Measurements from ENCODE around the gene ZDHHC7.

ZDHHC7 gene

DNA sequence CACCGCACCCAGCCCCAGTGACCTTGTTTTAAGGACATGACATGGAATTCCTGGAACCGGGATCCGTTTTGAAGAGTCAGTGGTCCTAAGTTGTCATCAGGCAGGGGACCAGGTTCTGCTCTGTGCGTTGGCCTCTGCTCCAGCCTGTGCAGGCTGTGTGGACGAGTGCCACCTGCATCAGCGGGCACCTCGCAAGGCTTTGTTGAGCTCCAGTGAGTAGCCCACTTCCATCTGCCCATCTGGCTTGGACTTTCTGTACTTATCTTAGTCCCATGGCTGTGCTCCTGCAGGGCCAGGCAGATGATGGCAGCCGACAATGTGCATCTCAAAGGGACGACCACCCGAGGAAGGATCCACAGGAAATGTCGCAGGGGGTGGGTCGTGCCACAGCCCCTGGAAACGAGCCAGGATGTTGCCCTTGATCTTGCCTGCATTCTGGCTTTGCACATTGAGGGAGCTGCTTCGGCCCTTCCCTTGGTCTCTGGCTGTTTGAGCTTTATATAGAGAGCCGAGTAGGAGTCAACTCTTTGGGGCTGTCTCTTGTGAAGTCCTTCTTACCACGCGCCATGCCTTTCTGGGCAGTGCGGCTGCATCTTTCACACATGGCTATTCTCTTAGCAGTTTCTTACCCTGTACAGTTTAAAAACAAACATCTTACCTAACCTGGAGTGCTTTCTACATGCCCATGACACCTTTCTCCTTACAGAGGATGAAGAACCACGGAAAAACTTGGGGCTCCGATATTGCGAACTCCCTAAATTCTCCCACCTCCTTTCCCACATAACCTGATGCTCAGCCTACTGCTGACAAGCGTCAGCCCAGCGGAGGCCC, 34.5 kb upstream of the ZDHHC7 start:
- Histone ChIP-seq H3K36me3 (replicated peaks) (no peaks in the 10 kb centered on the region), H3K27me3 (replicated peaks) (no peaks in the 10 kb centered on the region), H3K4me3 (ENCODE audit: low read depth, low read length) (no peak overlapping the region), H3K27ac (no peak overlapping the region)
- TF ChIP-seq, protein P1, sequence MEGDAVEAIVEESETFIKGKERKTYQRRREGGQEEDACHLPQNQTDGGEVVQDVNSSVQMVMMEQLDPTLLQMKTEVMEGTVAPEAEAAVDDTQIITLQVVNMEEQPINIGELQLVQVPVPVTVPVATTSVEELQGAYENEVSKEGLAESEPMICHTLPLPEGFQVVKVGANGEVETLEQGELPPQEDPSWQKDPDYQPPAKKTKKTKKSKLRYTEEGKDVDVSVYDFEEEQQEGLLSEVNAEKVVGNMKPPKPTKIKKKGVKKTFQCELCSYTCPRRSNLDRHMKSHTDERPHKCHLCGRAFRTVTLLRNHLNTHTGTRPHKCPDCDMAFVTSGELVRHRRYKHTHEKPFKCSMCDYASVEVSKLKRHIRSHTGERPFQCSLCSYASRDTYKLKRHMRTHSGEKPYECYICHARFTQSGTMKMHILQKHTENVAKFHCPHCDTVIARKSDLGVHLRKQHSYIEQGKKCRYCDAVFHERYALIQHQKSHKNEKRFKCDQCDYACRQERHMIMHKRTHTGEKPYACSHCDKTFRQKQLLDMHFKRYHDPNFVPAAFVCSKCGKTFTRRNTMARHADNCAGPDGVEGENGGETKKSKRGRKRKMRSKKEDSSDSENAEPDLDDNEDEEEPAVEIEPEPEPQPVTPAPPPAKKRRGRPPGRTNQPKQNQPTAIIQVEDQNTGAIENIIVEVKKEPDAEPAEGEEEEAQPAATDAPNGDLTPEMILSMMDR (IDR thresholded peaks at IDR 0.05; ENCODE audit: low read depth, low read length, missing control alignments), result no peak
- in situ Hi-C loops (cut with HindIII; ENCODE audit: low pct_ligation_motif_present, low sequenced_read_pairs), result no loop called here
- no peak for DNase-seq

DNA sequence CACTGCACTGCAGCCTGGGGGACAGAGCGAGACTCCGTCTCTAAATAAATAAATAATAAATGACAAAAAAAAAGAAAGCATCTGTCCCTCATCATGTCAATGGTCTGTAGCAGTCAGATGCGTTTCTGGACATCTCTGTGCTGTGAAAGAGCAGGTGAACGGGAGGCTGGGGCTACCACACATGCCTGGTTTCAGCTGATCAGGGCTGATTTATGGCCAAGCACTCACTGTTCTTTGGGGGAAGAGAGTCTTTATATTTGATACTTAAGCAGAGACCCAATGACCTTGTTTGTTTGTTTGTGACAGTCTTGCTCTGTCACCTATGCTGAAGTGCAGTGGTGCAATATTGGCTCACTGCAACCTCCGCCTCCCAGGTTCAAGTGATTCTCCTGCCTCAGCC, 33.7 kb upstream of the ZDHHC7 start:
- Histone ChIP-seq H3K27me3 (replicated peaks) (no peaks in the 10 kb centered on the region), H3K4me3 (ENCODE audit: low read depth, low read length) (no peak overlapping the region), H3K36me3 (replicated peaks) (no peaks in the 10 kb centered on the region), H3K27ac (no peak overlapping the region)
- in situ Hi-C loops (cut with HindIII; ENCODE audit: low pct_ligation_motif_present, low sequenced_read_pairs), result no loop called here
- no peak for DNase-seq
- TF ChIP-seq, protein P1 (IDR thresholded peaks at IDR 0.05; ENCODE audit: low read depth, low read length, missing control alignments), result no peak

DNA sequence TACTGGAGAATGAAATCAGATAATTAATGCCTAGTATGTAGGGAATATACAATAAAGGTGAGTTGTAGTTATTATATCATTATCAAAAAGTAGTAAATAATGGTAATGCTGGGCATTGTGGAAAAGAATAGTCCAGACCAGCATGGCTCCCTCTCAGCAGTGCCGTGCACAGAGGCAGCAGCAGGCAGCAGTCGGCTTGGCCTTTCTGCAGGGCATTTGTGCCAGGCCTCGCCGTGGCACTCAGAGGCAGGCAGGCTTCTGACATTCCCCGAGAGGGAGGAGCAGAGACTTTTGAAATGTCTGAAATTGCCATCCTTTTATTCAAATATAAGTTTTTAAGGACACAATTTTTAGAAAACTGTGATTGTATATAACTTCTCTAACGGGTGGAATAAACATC, 31.3 kb upstream of the ZDHHC7 start:
- in situ Hi-C loops (cut with HindIII; ENCODE audit: low pct_ligation_motif_present, low sequenced_read_pairs), result no loop called here
- Histone ChIP-seq H3K27me3 (replicated peaks) (no peaks in the 10 kb centered on the region), H3K4me3 (ENCODE audit: low read depth, low read length) (no peak overlapping the region), H3K36me3 (replicated peaks) (no peaks in the 10 kb centered on the region), H3K27ac (no peak overlapping the region)
- no peak for DNase-seq
- TF ChIP-seq, protein P1 (IDR thresholded peaks at IDR 0.05; ENCODE audit: low read depth, low read length, missing control alignments), result no peak

DNA sequence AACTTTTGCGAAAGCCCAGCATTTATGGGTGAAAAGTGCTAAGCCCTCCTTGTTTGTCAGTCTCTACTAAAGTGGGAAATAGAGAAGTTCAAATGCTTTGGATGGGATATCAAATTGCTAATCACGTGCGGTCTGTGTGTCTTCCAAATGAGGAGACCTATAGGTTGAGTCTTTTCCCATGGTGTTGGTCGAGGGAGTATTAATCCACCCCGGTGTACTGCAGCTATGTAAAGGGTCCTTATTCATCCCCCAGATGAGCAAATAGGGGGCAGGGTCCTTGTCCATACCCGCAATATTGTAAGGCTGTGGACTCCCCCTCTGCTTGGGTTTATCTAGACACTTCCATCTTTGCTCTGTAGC, 30.8 kb upstream of the ZDHHC7 start:
- Histone ChIP-seq H3K27ac (no peak overlapping the region), H3K36me3 (replicated peaks) (no peaks in the 10 kb centered on the region), H3K27me3 (replicated peaks) (no peaks in the 10 kb centered on the region), H3K4me3 (ENCODE audit: low read depth, low read length) (no peak overlapping the region)
- no peak for DNase-seq
- TF ChIP-seq, protein P1 (IDR thresholded peaks at IDR 0.05; ENCODE audit: low read depth, low read length, missing control alignments), result no peak
- in situ Hi-C loops (cut with HindIII; ENCODE audit: low pct_ligation_motif_present, low sequenced_read_pairs), result no loop called here

DNA sequence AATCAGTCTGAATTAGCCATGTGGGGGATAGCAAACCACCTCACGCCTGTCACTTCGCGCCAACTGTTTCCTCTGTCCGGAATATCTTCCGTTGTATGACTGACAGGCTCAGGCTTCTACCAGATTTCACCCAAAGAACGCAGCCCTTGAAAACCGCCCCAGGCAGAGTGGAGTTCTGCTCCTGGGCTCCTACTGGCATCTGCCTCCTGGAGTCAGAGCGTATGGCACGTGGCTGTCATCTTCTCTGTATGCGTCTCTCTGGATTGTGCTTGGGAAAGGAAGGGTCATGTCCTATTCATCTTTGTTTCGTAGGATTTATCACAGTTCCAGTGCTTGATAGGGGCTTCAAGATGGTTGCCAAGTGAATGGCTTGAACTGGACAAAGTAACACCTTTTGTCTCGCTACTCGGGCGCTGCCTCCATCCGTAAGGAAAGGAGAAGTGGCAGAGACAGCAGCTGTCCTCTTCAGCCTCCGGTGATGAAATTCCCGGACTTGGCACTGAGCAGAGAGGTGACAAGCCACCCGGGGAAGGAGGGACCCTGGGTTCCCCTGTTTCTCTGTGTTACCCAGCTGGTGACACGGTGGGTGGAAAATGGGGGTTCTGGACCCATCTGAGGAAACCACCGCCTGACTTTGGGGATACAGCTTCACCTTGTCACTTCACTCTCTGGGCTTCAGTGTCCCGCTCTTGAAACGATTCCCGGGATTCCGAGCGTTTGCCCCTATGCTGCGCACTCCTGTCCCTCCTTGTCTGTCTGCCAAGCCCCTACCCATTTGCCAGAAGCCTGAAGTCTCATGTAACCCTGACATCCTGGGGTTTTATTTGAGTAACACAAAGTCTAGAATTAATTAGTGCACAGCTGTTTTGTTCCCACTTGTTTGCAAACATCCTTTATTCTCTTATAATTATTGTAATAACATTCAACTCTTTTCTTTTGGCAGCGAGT, 30.2 kb upstream of the ZDHHC7 start:
- Histone ChIP-seq H3K27me3 (replicated peaks) (no peaks in the 10 kb centered on the region), H3K36me3 (replicated peaks) (no peaks in the 10 kb centered on the region), H3K4me3 (ENCODE audit: low read depth, low read length) (no peak overlapping the region), H3K27ac (no peak overlapping the region)
- in situ Hi-C loops (cut with HindIII; ENCODE audit: low pct_ligation_motif_present, low sequenced_read_pairs), result no loop called here
- DNase-seq, result no peak
- TF ChIP-seq, protein P1 (IDR thresholded peaks at IDR 0.05; ENCODE audit: low read depth, low read length, missing control alignments), result no peak

Measured in brain microvascular endothelial cell (primary cell).